Natural killer cell (primary cell): ENCODE data around the gene CLIC5. TPM values are rescaled to one million over a fixed set of nuclear protein-coding genes. Genes with fewer than 3 reads are reported as not detected.
A peak's percentile ranks its signal among the peaks of the same experiment; 100 is the strongest.

Experiments used
- ATAC-seq, 3 donors: fragments of 150-1000 bp in 2 of 3; fragments of 200-7000 bp in 1 of 3; cut with Tn5 transposase; 1 replicate in 1 of 3; 2 replicates in 2 of 3; pipeline ENCODE4 v1.10.0; 2021; ENCODE audit warnings: mild to moderate bottlenecking in 2 of 3, moderate library complexity in 2 of 3
- DNase-seq, 2 donors: peaks; one replicate each; pipeline versions ENCODE4 v3.0.0 to v3.0.0-alpha.2; 2013 to 2021; ENCODE audit warnings: mixed read lengths in 1 of 2
- H3K27ac ChIP-seq: one replicate; pipeline ENCODE4 v1.5.1; 2013; ENCODE audit warnings: mild to moderate bottlenecking, low read length
- H3K27me3 ChIP-seq: one replicate; pipeline ENCODE4 v1.6.1; 2013; ENCODE audit warnings: low read length; ENCODE audit not compliant: control insufficient read depth, insufficient read depth
- H3K36me3 ChIP-seq: one replicate; pipeline ENCODE4 v1.6.1; 2013; ENCODE audit warnings: low read length; ENCODE audit not compliant: control insufficient read depth, insufficient read depth
- H3K4me1 ChIP-seq: one replicate; pipeline ENCODE4 v1.6.1; 2013; ENCODE audit warnings: low read length; ENCODE audit not compliant: control insufficient read depth, insufficient read depth
- H3K4me3 ChIP-seq: one replicate; pipeline ENCODE4 v1.5.1; 2013; ENCODE audit warnings: low read length
- H3K9me3 ChIP-seq: one replicate; pipeline ENCODE4 v1.6.1; 2013; ENCODE audit warnings: low read length; ENCODE audit not compliant: control insufficient read depth, insufficient read depth
- H3K27ac Mint-ChIP-seq, 2 donors: one replicate each; pipeline ENCODE4 v1.8.0; 2022; ENCODE audit warnings: mild to moderate bottlenecking in 2 of 2, mixed read lengths in 2 of 2, moderate library complexity in 1 of 2
- H3K27me3 Mint-ChIP-seq, 2 donors: one replicate each; pipeline ENCODE4 v1.8.0; 2022; ENCODE audit warnings: low read depth in 2 of 2, mixed read lengths in 2 of 2
- H3K36me3 Mint-ChIP-seq: one replicate; pipeline ENCODE4 v1.8.0; 2022; ENCODE audit warnings: mixed read lengths
- H3K4me1 Mint-ChIP-seq, 2 donors: one replicate each; pipeline ENCODE4 v1.8.0; 2022; ENCODE audit warnings: mixed read lengths in 2 of 2
- H3K4me3 Mint-ChIP-seq: one replicate; pipeline ENCODE4 v1.8.0; 2022; ENCODE audit warnings: mild to moderate bottlenecking, moderate library complexity, mixed read lengths
- H3K9me3 Mint-ChIP-seq, 2 donors: one replicate each; pipeline ENCODE4 v1.8.0; 2022; ENCODE audit warnings: mixed read lengths in 2 of 2
- CTCF ChIP-seq: fragments of 200-600 bp; IDR thresholded peaks from one replicate; pipeline ENCODE4 v1.8.0; 2022; ENCODE audit warnings: antibody characterized with exemption
- WGBS: methylation state at CpG from one replicate; pipeline ENCODE4 v1.1.7; 2013; ENCODE audit warnings: missing lambda C conversion rate; ENCODE audit not compliant: insufficient coverage; 5-methylcytosine and 5-hydroxymethylcytosine counted together
- intact Hi-C: fragments of 100-400 bp; cut with micrococcal nuclease; formaldehyde crosslinking; loops from one replicate; pipeline ENCODE4 v1.14.2; 2022
- total RNA-seq, 4 donors: library from RNA; stranded (reverse); fragments of 120-200 nt in 1 of 4; gene quantifications; one replicate each; pipeline versions ENCODE4 v1.2.3 to v1.2.4, GENCODE V29; 2013 to 2022

CLIC5 gene
- total RNA-seq, 3 donors from 2014 or later (not counting 1 experiment from before 2014, with no cell fraction given) = 0.52 to 1.7 (median 1.4) TPM

GRCh38 chr6:45966340-45966739 lies 49.3 kb downstream of the CLIC5 start:
- H3K27ac ChIP-seq = no peak overlapping the region
- H3K4me1 ChIP-seq = peaks cover 14% of the 10 kb centered on the region
- H3K36me3 ChIP-seq = no peaks in the 10 kb centered on the region
- H3K27me3 Mint-ChIP-seq = peaks cover 33 to 80% of the 10 kb centered on the region in 2 donors
- peaks cover 4% of the 10 kb centered on the region for H3K9me3 ChIP-seq
- peaks cover 23% of the 10 kb centered on the region for H3K27me3 ChIP-seq
- ATAC-seq (peak in 1 of 3 donors; percentile 10), DNase-seq (no peak)
- intact Hi-C loops = no loop called here
- H3K27ac Mint-ChIP-seq = no peak overlapping the region
- WGBS = 65% methylated on average over 4 of the region's 4 CpGs
- H3K4me3 ChIP-seq = no peak overlapping the region
- H3K36me3 Mint-ChIP-seq = no peaks in the 10 kb centered on the region
- no peak for TF ChIP-seq CTCF
- H3K4me3 Mint-ChIP-seq = no peak overlapping the region
- H3K4me1 Mint-ChIP-seq = peaks cover 12% of the 10 kb centered on the region in 2 donors
- H3K9me3 Mint-ChIP-seq = peaks cover 0 to 2% of the 10 kb centered on the region in 2 donors

DNA sequence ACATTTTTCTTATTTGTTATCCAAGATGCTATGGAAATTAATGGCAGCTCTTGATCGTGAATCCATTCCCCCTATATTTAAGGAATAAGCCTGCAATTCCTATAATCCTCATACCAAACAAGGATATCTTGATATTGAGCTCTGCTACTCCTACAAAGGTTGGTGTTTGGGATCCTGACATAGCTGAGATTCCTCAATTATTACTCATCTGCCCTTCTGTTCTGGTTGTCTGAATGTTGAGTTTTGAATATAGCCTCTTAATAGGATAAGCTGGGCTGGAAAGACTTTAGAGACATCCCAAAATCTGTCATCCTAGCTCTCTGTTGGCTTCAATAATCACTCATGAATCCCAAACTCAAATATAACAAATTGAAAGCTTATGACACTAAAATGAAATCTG lies 49.9 kb downstream of the CLIC5 start:
- Histone ChIP-seq H3K9me3 (peaks cover 4% of the 10 kb centered on the region), H3K27me3 (peaks cover 19% of the 10 kb centered on the region), H3K27ac (no peak overlapping the region), H3K36me3 (no peaks in the 10 kb centered on the region), H3K4me1 (peaks cover 14% of the 10 kb centered on the region), H3K4me3 (no peak overlapping the region)
- Mint-ChIP-seq H3K36me3 (no peaks in the 10 kb centered on the region), H3K4me3 (no peak overlapping the region), H3K27ac (no peak overlapping the region), H3K9me3 (peaks cover 0 to 2% of the 10 kb centered on the region in 2 donors), H3K4me1 (peaks cover 12% of the 10 kb centered on the region in 2 donors), H3K27me3 (peaks cover 31 to 76% of the 10 kb centered on the region in 2 donors)
- DNase-seq (no peak), ATAC-seq (no peak)
- intact Hi-C loops = no loop called here
- no CpG with 5 or more reads among the region's 1 CpG for WGBS
- TF ChIP-seq CTCF = no peak

DNA sequence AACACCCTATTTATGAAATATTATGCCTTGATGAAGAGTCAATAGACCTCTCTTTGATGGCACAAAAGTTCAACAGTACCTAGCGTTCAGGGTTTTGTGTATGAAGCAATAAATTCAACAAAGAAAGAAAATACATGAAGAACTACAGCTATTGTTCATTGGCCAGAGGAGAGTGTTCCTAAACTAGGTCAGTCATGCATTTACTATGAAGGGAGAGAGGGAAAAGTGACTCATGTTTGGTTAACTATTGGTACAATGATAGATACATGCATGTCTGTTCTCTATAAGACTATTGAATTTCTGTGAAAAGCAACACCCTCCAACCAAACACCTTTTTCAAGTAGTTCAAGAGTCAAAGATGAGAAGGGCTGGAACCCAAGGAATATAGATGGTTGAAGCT lies 50.7 kb downstream of the CLIC5 start:
- intact Hi-C loops = no loop called here
- peaks cover 0 to 2% of the 10 kb centered on the region in 2 donors for H3K9me3 Mint-ChIP-seq
- H3K27ac Mint-ChIP-seq = no peak overlapping the region
- no peaks in the 10 kb centered on the region for H3K36me3 Mint-ChIP-seq
- H3K4me1 ChIP-seq = peaks cover 13% of the 10 kb centered on the region
- peaks cover 31 to 68% of the 10 kb centered on the region in 2 donors for H3K27me3 Mint-ChIP-seq
- no CpG with 5 or more reads among the region's 1 CpG for WGBS
- ATAC-seq (no peak), DNase-seq (no peak)
- no peak for TF ChIP-seq CTCF
- no peak overlapping the region for H3K4me3 Mint-ChIP-seq
- no peak overlapping the region for H3K4me3 ChIP-seq
- peaks cover 12% of the 10 kb centered on the region in 2 donors for H3K4me1 Mint-ChIP-seq
- H3K27ac ChIP-seq = no peak overlapping the region
- H3K36me3 ChIP-seq = no peaks in the 10 kb centered on the region
- peaks cover 19% of the 10 kb centered on the region for H3K27me3 ChIP-seq
- H3K9me3 ChIP-seq = peaks cover 4% of the 10 kb centered on the region

DNA sequence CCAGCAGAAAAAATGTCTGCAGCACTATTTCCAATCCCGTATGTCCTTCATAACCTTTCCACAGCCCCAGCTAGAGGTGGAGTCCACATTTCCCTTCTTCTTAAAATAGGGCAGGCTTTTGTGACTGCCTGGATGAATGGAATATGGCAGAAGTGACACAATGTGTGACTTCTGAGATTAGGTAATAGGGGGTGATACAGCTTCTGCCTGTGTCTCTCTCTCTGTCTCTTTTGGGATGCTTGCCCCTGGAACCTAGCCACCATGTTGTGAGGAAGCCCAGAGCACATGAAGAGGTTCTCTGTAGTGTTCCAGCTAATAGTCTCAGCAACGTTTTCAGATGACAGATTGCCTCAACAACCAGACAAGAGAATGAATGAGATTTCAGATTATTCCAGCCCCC lies 51.4 kb downstream of the CLIC5 start:
- Histone ChIP-seq H3K36me3 (no peaks in the 10 kb centered on the region), H3K4me3 (no peak overlapping the region), H3K9me3 (peaks cover 4% of the 10 kb centered on the region), H3K27me3 (peaks cover 19% of the 10 kb centered on the region), H3K4me1 (peaks cover 13% of the 10 kb centered on the region), H3K27ac (no peak overlapping the region)
- 76% methylated on average over 1 of the region's 2 CpGs for WGBS
- no peak for DNase-seq
- ATAC-seq = no peak
- Mint-ChIP-seq H3K4me3 (no peak overlapping the region), H3K27me3 (peaks cover 31 to 62% of the 10 kb centered on the region in 2 donors), H3K9me3 (peaks cover 0 to 2% of the 10 kb centered on the region in 2 donors), H3K36me3 (no peaks in the 10 kb centered on the region), H3K27ac (no peak overlapping the region), H3K4me1 (peaks cover 12% of the 10 kb centered on the region in 2 donors)
- intact Hi-C loops = no loop called here
- no peak for TF ChIP-seq CTCF
